Uterus (tissue), 2 donors: Measurements from ENCODE around the gene PRPS1.
A peak's percentile ranks its signal among the peaks of the same experiment; 100 is the strongest.

Experiments used
- POLR2A ChIP-seq, 2 donors: fragments of 450-650 bp; IDR thresholded peaks; one replicate each; pipeline ENCODE4 v1.6.1; 2016; ENCODE audit warnings: antibody characterized with exemption in 2 of 2, mild to moderate bottlenecking in 1 of 2, moderate library complexity in 1 of 2
- TF ChIP-seq, protein P1 (sequence below), 4 experiments: fragments of 200-600 bp in 2 of 4; fragments of 450-650 bp in 2 of 4; sonication (generic) in 2 of 4; IDR thresholded peaks; one replicate each; pipeline ENCODE4 v1.5.1; 2016 to 2019; ENCODE audit warnings: antibody characterized with exemption in 4 of 4, mild to moderate bottlenecking in 2 of 4, moderate library complexity in 1 of 4

DNA sequence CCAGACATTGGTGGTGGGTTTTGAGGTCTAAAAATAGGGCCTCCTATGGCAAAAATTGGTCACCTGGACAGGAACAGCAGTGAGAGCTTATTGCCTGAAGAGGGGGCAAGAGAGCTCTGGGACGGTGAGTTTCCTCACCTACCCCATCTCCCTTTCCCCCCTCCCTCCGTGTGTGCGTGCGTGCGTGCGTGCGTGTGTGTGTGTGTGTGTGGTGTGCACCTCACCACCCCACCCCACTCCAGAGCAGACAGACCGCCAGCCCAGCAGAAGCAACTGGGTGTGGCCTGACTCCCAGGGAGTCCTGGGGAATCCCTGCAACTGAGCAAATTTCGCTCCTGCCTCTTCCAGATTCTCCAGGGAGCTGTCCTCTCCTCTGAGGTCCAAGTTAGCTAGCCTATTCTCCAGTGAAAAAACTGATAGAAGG, 44.7 kb downstream of the PRPS1 start:
- TF ChIP-seq, protein P1, sequence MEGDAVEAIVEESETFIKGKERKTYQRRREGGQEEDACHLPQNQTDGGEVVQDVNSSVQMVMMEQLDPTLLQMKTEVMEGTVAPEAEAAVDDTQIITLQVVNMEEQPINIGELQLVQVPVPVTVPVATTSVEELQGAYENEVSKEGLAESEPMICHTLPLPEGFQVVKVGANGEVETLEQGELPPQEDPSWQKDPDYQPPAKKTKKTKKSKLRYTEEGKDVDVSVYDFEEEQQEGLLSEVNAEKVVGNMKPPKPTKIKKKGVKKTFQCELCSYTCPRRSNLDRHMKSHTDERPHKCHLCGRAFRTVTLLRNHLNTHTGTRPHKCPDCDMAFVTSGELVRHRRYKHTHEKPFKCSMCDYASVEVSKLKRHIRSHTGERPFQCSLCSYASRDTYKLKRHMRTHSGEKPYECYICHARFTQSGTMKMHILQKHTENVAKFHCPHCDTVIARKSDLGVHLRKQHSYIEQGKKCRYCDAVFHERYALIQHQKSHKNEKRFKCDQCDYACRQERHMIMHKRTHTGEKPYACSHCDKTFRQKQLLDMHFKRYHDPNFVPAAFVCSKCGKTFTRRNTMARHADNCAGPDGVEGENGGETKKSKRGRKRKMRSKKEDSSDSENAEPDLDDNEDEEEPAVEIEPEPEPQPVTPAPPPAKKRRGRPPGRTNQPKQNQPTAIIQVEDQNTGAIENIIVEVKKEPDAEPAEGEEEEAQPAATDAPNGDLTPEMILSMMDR (IDR thresholded peaks at IDR 0.05), result peak; percentile 64 to 83 (median 68)
- peak in 1 of 2 donors; percentile 35 for TF ChIP-seq POLR2A (IDR thresholded peaks at IDR 0.05)
